Suprapubic skin (tissue), 4 donors: ENCODE data around the gene LEKR1. TPM values are rescaled to one million over a fixed set of nuclear protein-coding genes. Genes with fewer than 3 reads are reported as not detected.
"Not testable (repeated sequence)": the region's sequence is repeated elsewhere in the genome, so short reads cannot be mapped to it uniquely, and the experiment has no call there.

ENCODE experiments used
- DNase-seq, 2 donors: peaks; one replicate each; pipeline ENCODE4 v3.0.0-alpha.2; 2019; ENCODE audit warnings: low spot score in 2 of 2
- H3K27ac ChIP-seq: fragments of 200-600 bp; sonication (generic); one replicate; pipeline ENCODE4 v1.5.1; 2019
- H3K27me3 ChIP-seq: fragments of 200-600 bp; sonication (generic); one replicate; pipeline ENCODE4 v1.5.1; 2019
- H3K36me3 ChIP-seq: fragments of 200-600 bp; sonication (generic); one replicate; pipeline ENCODE4 v1.5.1; 2019
- H3K4me1 ChIP-seq: fragments of 200-600 bp; sonication (generic); one replicate; pipeline ENCODE4 v1.5.1; 2019
- H3K4me3 ChIP-seq: fragments of 200-600 bp; sonication (generic); one replicate; pipeline ENCODE4 v1.5.1; 2019; ENCODE audit warnings: mild to moderate bottlenecking
- H3K9me3 ChIP-seq: fragments of 200-600 bp; sonication (generic); one replicate; pipeline ENCODE4 v1.5.1; 2019
- CTCF ChIP-seq, 2 donors: fragments of 200-600 bp in 1 of 2; fragments of 450-650 bp in 1 of 2; sonication (generic) in 1 of 2; IDR thresholded peaks; one replicate each; pipeline ENCODE4 v1.5.1; 2016 to 2019; ENCODE audit warnings: antibody characterized with exemption in 2 of 2, mild to moderate bottlenecking in 1 of 2, moderate library complexity in 1 of 2
- EP300 ChIP-seq: sonication (generic); formaldehyde crosslinking; IDR thresholded peaks from one replicate; pipeline ENCODE4 v1.6.1; 2017; ENCODE audit warnings: antibody characterized with exemption
- POLR2A ChIP-seq, 2 donors: fragments of 450-650 bp; IDR thresholded peaks; one replicate each; pipeline ENCODE4 v1.6.1; 2017; ENCODE audit warnings: antibody characterized with exemption in 2 of 2, mild to moderate bottlenecking in 2 of 2, moderate library complexity in 2 of 2
- POLR2AphosphoS5 ChIP-seq, 3 donors: sonication (generic); formaldehyde crosslinking; IDR thresholded peaks; one replicate each; pipeline ENCODE4 v1.6.1; 2017; ENCODE audit warnings: antibody characterized with exemption in 3 of 3
- WGBS: methylation state at CpG from one replicate; pipeline ENCODE4 v1.1.5; 2018; 5-methylcytosine and 5-hydroxymethylcytosine counted together
- total RNA-seq, 4 donors: library from RNA; depleted of rRNA; stranded (reverse); fragments of >200 nt; gene quantifications; one replicate each; pipeline ENCODE4 v1.1.0, GENCODE V29; 2016

LEKR1 gene
- total RNA-seq, 4 donors from 2014 or later = 1.0 to 3.4 (median 1.5) TPM

- H3K4me1 ChIP-seq = no peaks in the 10 kb centered on the region
- no peaks in the 10 kb centered on the region for H3K27me3 ChIP-seq
- H3K27ac ChIP-seq = no peak overlapping the region
- H3K4me3 ChIP-seq = no peak overlapping the region
- no peak for DNase-seq
- no peaks in the 10 kb centered on the region for H3K36me3 ChIP-seq
- WGBS = 72% methylated on average over 3 of the region's 3 CpGs
- no peak for TF ChIP-seq POLR2AphosphoS5 (IDR thresholded peaks at IDR 0.05)
- TF ChIP-seq CTCF (IDR thresholded peaks at IDR 0.05) = no peak
- no peak for TF ChIP-seq POLR2A (IDR thresholded peaks at IDR 0.05)
- no peak for TF ChIP-seq EP300
- H3K9me3 ChIP-seq = no peaks in the 10 kb centered on the region
Observed at GRCh38 chr3:156910022-156910421, 83.9 kb downstream of the LEKR1 start.

GRCh38 chr3:156910831-156911230 is 84.7 kb downstream of the LEKR1 start:
- not testable (repeated sequence) for H3K9me3 ChIP-seq, H3K4me1 ChIP-seq, H3K4me3 ChIP-seq, H3K27ac ChIP-seq, H3K36me3 ChIP-seq, H3K27me3 ChIP-seq, DNase-seq
- WGBS = 34% methylated on average over 2 of the region's 2 CpGs

GRCh38 chr3:156914300-156914699 is 88.1 kb downstream of the LEKR1 start:
- H3K4me1 ChIP-seq, H3K4me3 ChIP-seq, H3K9me3 ChIP-seq, H3K36me3 ChIP-seq, DNase-seq, H3K27ac ChIP-seq, H3K27me3 ChIP-seq: not testable (repeated sequence)
- WGBS = 97% methylated on average over 2 of the region's 2 CpGs

GRCh38 chr3:156915372-156915771 is 89.2 kb downstream of the LEKR1 start:
- no peak for DNase-seq
- no peaks in the 10 kb centered on the region for H3K4me1 ChIP-seq
- H3K9me3 ChIP-seq = no peaks in the 10 kb centered on the region
- H3K27ac ChIP-seq = no peak overlapping the region
- no peaks in the 10 kb centered on the region for H3K27me3 ChIP-seq
- no peaks in the 10 kb centered on the region for H3K36me3 ChIP-seq
- WGBS = 97% methylated on average over 5 of the region's 5 CpGs
- H3K4me3 ChIP-seq = no peak overlapping the region
- TF ChIP-seq EP300 (no peak), POLR2AphosphoS5 (IDR thresholded peaks at IDR 0.05) (no peak)

- Histone ChIP-seq H3K9me3 (no peaks in the 10 kb centered on the region), H3K36me3 (no peaks in the 10 kb centered on the region), H3K27ac (no peak overlapping the region), H3K27me3 (no peaks in the 10 kb centered on the region), H3K4me1 (no peaks in the 10 kb centered on the region), H3K4me3 (no peak overlapping the region)
- WGBS = 87% methylated on average over 6 of the region's 6 CpGs
- TF ChIP-seq EP300 (no peak), CTCF (IDR thresholded peaks at IDR 0.05) (no peak), POLR2AphosphoS5 (IDR thresholded peaks at IDR 0.05) (no peak), POLR2A (IDR thresholded peaks at IDR 0.05) (no peak)
- DNase-seq = no peak
Observed at GRCh38 chr3:156918746-156919145, 92.6 kb downstream of the LEKR1 start.

- no peak overlapping the region for H3K4me3 ChIP-seq
- TF ChIP-seq POLR2A (IDR thresholded peaks at IDR 0.05) (no peak), EP300 (no peak), CTCF (IDR thresholded peaks at IDR 0.05) (no peak), POLR2AphosphoS5 (IDR thresholded peaks at IDR 0.05) (no peak)
- no peaks in the 10 kb centered on the region for H3K27me3 ChIP-seq
- H3K27ac ChIP-seq = no peak overlapping the region
- H3K9me3 ChIP-seq = no peaks in the 10 kb centered on the region
- no peaks in the 10 kb centered on the region for H3K36me3 ChIP-seq
- 91% methylated on average over 3 of the region's 3 CpGs for WGBS
- no peaks in the 10 kb centered on the region for H3K4me1 ChIP-seq
- no peak for DNase-seq
Observed at GRCh38 chr3:156919818-156920217, 93.7 kb downstream of the LEKR1 start.

GRCh38 chr3:156920399-156920798 is 94.2 kb downstream of the LEKR1 start:
- H3K27me3 ChIP-seq = no peaks in the 10 kb centered on the region
- no peak for DNase-seq
- TF ChIP-seq EP300 (no peak), POLR2AphosphoS5 (IDR thresholded peaks at IDR 0.05) (no peak), POLR2A (IDR thresholded peaks at IDR 0.05) (no peak), CTCF (IDR thresholded peaks at IDR 0.05) (no peak)
- H3K36me3 ChIP-seq = no peaks in the 10 kb centered on the region
- no peak overlapping the region for H3K4me3 ChIP-seq
- H3K9me3 ChIP-seq = no peaks in the 10 kb centered on the region
- no peaks in the 10 kb centered on the region for H3K4me1 ChIP-seq
- WGBS = 90% methylated on average over 1 of the region's 1 CpG
- H3K27ac ChIP-seq = no peak overlapping the region
